Vagina (tissue), 2 donors: ENCODE measurements around the gene SLC8A2.

Experiments
- CTCF ChIP-seq, 3 experiments: fragments of 450-650 bp in 2 of 3; fragments of 200-600 bp in 1 of 3; sonication (generic) in 1 of 3; IDR thresholded peaks; one replicate each; pipeline ENCODE4 v1.5.1; 2017 to 2019; ENCODE audit warnings: antibody characterized with exemption in 3 of 3, mild to moderate bottlenecking in 2 of 3, moderate library complexity in 2 of 3
- POLR2AphosphoS5 ChIP-seq, 2 donors: sonication (generic); formaldehyde crosslinking; IDR thresholded peaks; one replicate each; pipeline ENCODE4 v1.9.0; 2017; ENCODE audit warnings: antibody characterized with exemption in 2 of 2, mild to moderate bottlenecking in 2 of 2, low read depth in 1 of 2; ENCODE audit not compliant: insufficient read depth in 1 of 2

GRCh38 chr19:47487551-47488515 lies 16.1 kb upstream of the SLC8A2 start:
- TF ChIP-seq POLR2AphosphoS5 (IDR thresholded peaks at IDR 0.05; ENCODE audit: insufficient read depth in 1 of 2, low read depth in 1 of 2) (no peak), CTCF (IDR thresholded peaks at IDR 0.05) (no peak)
